ENCODE results near the gene IL17RA. TPM values are rescaled to one million over a fixed set of nuclear protein-coding genes. Genes with fewer than 3 reads are reported as not detected.

Gene IL17RA
- total RNA-seq, 1 donor from 2014 or later: 16.9 TPM

GRCh38 chr22:17090550-17090949 lies 5.8 kb downstream of the IL17RA start:
- Mint-ChIP-seq H3K4me3 (ENCODE audit: unreplicated experiment) (no peak overlapping the region), H3K36me3 (ENCODE audit: unreplicated experiment) (no peaks in the 10 kb centered on the region), H3K27me3 (ENCODE audit: unreplicated experiment) (peaks cover 6% of the 10 kb centered on the region), H3K9me3 (ENCODE audit: unreplicated experiment) (no peaks in the 10 kb centered on the region), H3K27ac (ENCODE audit: unreplicated experiment) (no peak overlapping the region), H3K4me1 (ENCODE audit: low read depth, unreplicated experiment) (peaks cover 15% of the 10 kb centered on the region)
- no peak for TF ChIP-seq CTCF (IDR thresholded peaks at IDR 0.05; ENCODE audit: partially characterized antibody, unreplicated experiment)
- no peak for DNase-seq

GRCh38 chr22:17091851-17092250 lies 7.1 kb downstream of the IL17RA start:
- no peak for TF ChIP-seq CTCF (IDR thresholded peaks at IDR 0.05; ENCODE audit: partially characterized antibody, unreplicated experiment)
- H3K27ac Mint-ChIP-seq (ENCODE audit: unreplicated experiment): no peak overlapping the region
- no peak for DNase-seq
- peaks cover 15% of the 10 kb centered on the region for H3K4me1 Mint-ChIP-seq (ENCODE audit: low read depth, unreplicated experiment)
- H3K9me3 Mint-ChIP-seq (ENCODE audit: unreplicated experiment): no peaks in the 10 kb centered on the region
- no peaks in the 10 kb centered on the region for H3K36me3 Mint-ChIP-seq (ENCODE audit: unreplicated experiment)
- peaks cover 1% of the 10 kb centered on the region for H3K27me3 Mint-ChIP-seq (ENCODE audit: unreplicated experiment)
- H3K4me3 Mint-ChIP-seq (ENCODE audit: unreplicated experiment): no peak overlapping the region

DNA sequence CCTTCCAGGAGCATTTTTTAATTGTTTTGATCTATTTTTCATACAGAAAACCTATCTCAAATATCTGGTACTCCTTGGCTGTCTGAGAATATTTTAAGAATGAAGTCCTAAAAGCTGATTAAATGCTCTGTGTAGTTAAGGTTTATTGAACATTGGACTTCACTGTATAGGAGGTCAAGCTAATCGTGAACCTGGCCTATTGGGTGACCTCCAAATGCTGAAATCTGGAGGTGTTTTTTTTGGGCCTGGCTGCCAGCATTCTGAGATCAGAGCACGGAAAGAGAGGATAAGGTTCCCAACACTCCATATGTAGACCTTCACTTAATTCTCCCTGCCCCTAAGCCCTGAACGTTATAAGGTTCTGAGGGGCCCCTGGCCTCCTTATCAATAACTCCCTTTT lies 8.3 kb downstream of the IL17RA start:
- no peaks in the 10 kb centered on the region for H3K9me3 Mint-ChIP-seq (ENCODE audit: unreplicated experiment)
- peaks cover 1% of the 10 kb centered on the region for H3K27me3 Mint-ChIP-seq (ENCODE audit: unreplicated experiment)
- H3K4me1 Mint-ChIP-seq (ENCODE audit: low read depth, unreplicated experiment): peaks cover 23% of the 10 kb centered on the region
- no peak overlapping the region for H3K27ac Mint-ChIP-seq (ENCODE audit: unreplicated experiment)
- DNase-seq: no peak
- H3K36me3 Mint-ChIP-seq (ENCODE audit: unreplicated experiment): no peaks in the 10 kb centered on the region
- H3K4me3 Mint-ChIP-seq (ENCODE audit: unreplicated experiment): no peak overlapping the region
- no peak for TF ChIP-seq CTCF (IDR thresholded peaks at IDR 0.05; ENCODE audit: partially characterized antibody, unreplicated experiment)

DNA sequence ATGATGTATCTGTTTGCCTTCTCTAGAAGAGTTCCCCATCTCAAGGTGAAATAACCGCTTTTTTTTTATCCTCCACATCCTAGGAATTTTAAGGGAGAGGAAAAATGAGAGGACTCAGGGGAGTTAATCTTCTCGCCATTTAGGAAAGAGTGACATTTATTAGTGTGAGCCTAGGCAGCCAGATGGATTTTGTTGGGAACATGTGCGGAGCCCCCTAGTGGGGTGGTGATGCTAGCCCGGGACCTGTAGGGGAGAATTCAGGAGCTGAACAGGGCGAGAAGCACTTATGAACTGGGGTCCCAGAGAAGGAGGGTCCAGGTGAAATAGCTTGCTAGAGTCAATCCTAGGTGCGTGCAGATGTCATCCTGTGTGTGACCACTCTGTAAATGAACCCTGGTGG lies 10.7 kb downstream of the IL17RA start:
- H3K27ac Mint-ChIP-seq (ENCODE audit: unreplicated experiment): no peak overlapping the region
- DNase-seq: peak; percentile 47
- peaks cover 25% of the 10 kb centered on the region for H3K4me1 Mint-ChIP-seq (ENCODE audit: low read depth, unreplicated experiment)
- no peak overlapping the region for H3K4me3 Mint-ChIP-seq (ENCODE audit: unreplicated experiment)
- no peaks in the 10 kb centered on the region for H3K9me3 Mint-ChIP-seq (ENCODE audit: unreplicated experiment)
- H3K27me3 Mint-ChIP-seq (ENCODE audit: unreplicated experiment): no peaks in the 10 kb centered on the region
- H3K36me3 Mint-ChIP-seq (ENCODE audit: unreplicated experiment): no peaks in the 10 kb centered on the region
- peak; percentile 46 for TF ChIP-seq CTCF (IDR thresholded peaks at IDR 0.05; ENCODE audit: partially characterized antibody, unreplicated experiment)

DNA sequence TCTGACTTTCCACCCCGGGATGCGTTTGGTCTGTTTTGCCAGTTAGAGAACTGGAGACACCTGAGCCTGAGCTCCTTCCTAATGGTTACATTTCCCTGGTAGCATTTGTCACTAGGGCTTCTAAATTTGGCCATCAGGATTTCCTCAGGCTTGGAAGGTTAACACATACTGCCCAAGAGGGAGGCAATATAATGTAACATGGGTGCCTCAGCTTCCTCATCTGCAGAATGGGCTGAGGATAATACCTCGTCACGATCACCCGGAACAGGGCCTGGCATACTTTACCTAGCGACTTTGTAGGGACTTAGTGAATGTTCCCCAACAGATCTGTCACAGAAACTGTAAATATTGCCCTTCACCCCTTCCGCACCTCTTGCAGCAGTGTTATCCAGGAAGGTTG lies 11.3 kb downstream of the IL17RA start:
- no peak for DNase-seq
- no peak overlapping the region for H3K4me3 Mint-ChIP-seq (ENCODE audit: unreplicated experiment)
- H3K27ac Mint-ChIP-seq (ENCODE audit: unreplicated experiment): no peak overlapping the region
- H3K36me3 Mint-ChIP-seq (ENCODE audit: unreplicated experiment): peaks cover 5% of the 10 kb centered on the region
- TF ChIP-seq CTCF (IDR thresholded peaks at IDR 0.05; ENCODE audit: partially characterized antibody, unreplicated experiment): no peak
- no peaks in the 10 kb centered on the region for H3K27me3 Mint-ChIP-seq (ENCODE audit: unreplicated experiment)
- H3K9me3 Mint-ChIP-seq (ENCODE audit: unreplicated experiment): no peaks in the 10 kb centered on the region
- peaks cover 22% of the 10 kb centered on the region for H3K4me1 Mint-ChIP-seq (ENCODE audit: low read depth, unreplicated experiment)

All from glutamatergic neuron (in vitro differentiated cells).